HG03060 (cell line): ENCODE measurements around the gene PIK3R4.

Experiments used
- ATAC-seq: cut with Tn5 transposase; IDR thresholded peaks from one replicate; pipeline ENCODE4 v1.9.1; 2021; ENCODE audit warnings: low read depth, moderate number of reproducible peaks; ENCODE audit not compliant: unreplicated experiment

PIK3R4 gene

GRCh38 chr3:130645261-130645660, 101.4 kb downstream of the PIK3R4 start:
- no peak for ATAC-seq

- no peak for ATAC-seq
Measured at GRCh38 chr3:130644628-130645253, 101.9 kb downstream of the PIK3R4 start.

GRCh38 chr3:130640027-130640426, 106.6 kb downstream of the PIK3R4 start:
- no peak for ATAC-seq

GRCh38 chr3:130636480-130637234, 110.0 kb downstream of the PIK3R4 start:
- ATAC-seq = no peak

GRCh38 chr3:130635978-130636377, 110.7 kb downstream of the PIK3R4 start:
- no peak for ATAC-seq

- no peak for ATAC-seq
Measured at GRCh38 chr3:130635285-130635684, 111.3 kb downstream of the PIK3R4 start.
